A549 (cell line): ENCODE data around the gene CLSTN2. TPM values are rescaled to one million over a fixed set of nuclear protein-coding genes. Genes with fewer than 3 reads are reported as not detected.

Source experiments
- ATAC-seq, 2 experiments: fragments of 200-7000 bp in 1 of 2; fragments of >200 bp in 1 of 2; cut with Nextera tagmentation in 1 of 2; cut with Tn5 transposase in 1 of 2; 3 replicates each; pipeline versions ENCODE4 v1.8.0 to v1.9.1; 2018 to 2020; ENCODE audit warnings: mild to moderate bottlenecking in 1 of 2, moderate library complexity in 1 of 2
- CTCF ChIA-PET: fragments of 300-600 bp; sonication (Branson Sonifier 250); formaldehyde crosslinking; extraction: SDS; loops from one replicate; lab custom pipeline; 2021; ENCODE audit warnings: antibody characterized with exemption, inconsistent platforms; lab: Yijun Ruan, JAX
- POLR2A ChIA-PET: fragments of 350-600 bp; formaldehyde crosslinking; extraction: SDS; loops from one replicate; lab custom pipeline; 2021; ENCODE audit warnings: antibody characterized with exemption, inconsistent platforms; lab: Yijun Ruan, JAX
- DNase-seq, 2 experiments: peaks; one replicate each; pipeline versions ENCODE4 v3.0.0 to v3.0.0-alpha.2; 2011 to 2016; ENCODE audit warnings: low read depth in 1 of 2, low spot score in 1 of 2
- FAIRE-seq: peaks from 2 replicates; lab custom pipeline; 2011; peaks lifted over from hg19 to GRCh38; lab: Jason Lieb, UNC
- H3K27ac ChIP-seq, 2 experiments: fragments of >200 bp; sonication (Bioruptor Twin); formaldehyde crosslinking; 3 replicates each; pipeline ENCODE4 v1.5.1; 2016 to 2017
- H3K4me1 ChIP-seq: fragments of >200 bp; sonication (Bioruptor Twin); formaldehyde crosslinking; 3 replicates; pipeline ENCODE4 v1.6.1; 2016
- H3K4me2 ChIP-seq: fragments of >200 bp; sonication (Bioruptor Twin); formaldehyde crosslinking; 3 replicates; pipeline ENCODE4 v1.6.1; 2016
- H3K4me3 ChIP-seq: fragments of >200 bp; sonication (Bioruptor Twin); formaldehyde crosslinking; 3 replicates; pipeline ENCODE4 v1.5.1; 2016
- H3K9me3 ChIP-seq: fragments of >200 bp; sonication (Bioruptor Twin); formaldehyde crosslinking; 3 replicates; pipeline ENCODE4 v1.6.1; 2016
- ATOH8 ChIP-seq: fragments of 250-450 bp; sonication (Bioruptor Pico); IDR thresholded peaks from 2 replicates; pipeline ENCODE4 v1.5.0; 2020; ENCODE audit warnings: low read depth, mild to moderate bottlenecking, moderate library complexity
- CBX2 ChIP-seq: fragments of 200-600 bp; sonication (generic); IDR thresholded peaks from 2 replicates; pipeline ENCODE4 v1.6.1; 2016; ENCODE audit warnings: low read depth, mild to moderate bottlenecking, borderline replicate concordance
- CEBPB ChIP-seq, 2 experiments: fragments of >200 bp in 1 of 2; sonication (Bioruptor Twin) in 1 of 2; formaldehyde crosslinking in 1 of 2; IDR thresholded peaks; 2 replicates each; pipeline ENCODE4 v1.6.1; 2012 to 2016
- CHD2 ChIP-seq: fragments of 150-350 bp; IDR thresholded peaks from 2 replicates; pipeline ENCODE4 v1.6.1; 2014; ENCODE audit warnings: low read length; ENCODE audit not compliant: partially characterized antibody
- EHMT2 ChIP-seq: fragments of 200-600 bp; sonication (generic); IDR thresholded peaks from 2 replicates; pipeline ENCODE4 v1.6.1; 2016; ENCODE audit warnings: antibody characterized with exemption, low read depth, mild to moderate bottlenecking, moderate library complexity
- ELK1 ChIP-seq: fragments of 150-350 bp; IDR thresholded peaks from 2 replicates; pipeline ENCODE4 v1.6.1; 2014; ENCODE audit warnings: low read depth, mild to moderate bottlenecking, low read length
- ESRRA ChIP-seq: fragments of 150-350 bp; IDR thresholded peaks from 2 replicates; pipeline ENCODE4 v1.6.1; 2014; ENCODE audit warnings: mild to moderate bottlenecking, low read length, borderline replicate concordance
- FOXS1 ChIP-seq: fragments of 250-450 bp; sonication (Bioruptor Pico); IDR thresholded peaks from 2 replicates; pipeline ENCODE4 v1.5.0; 2020; ENCODE audit warnings: mild to moderate bottlenecking, moderate library complexity
- HDAC2 ChIP-seq: fragments of 200-600 bp; sonication (generic); IDR thresholded peaks from 2 replicates; pipeline ENCODE4 v1.6.1; 2016
- HES2 ChIP-seq: fragments of >200 bp; sonication (Bioruptor Twin); formaldehyde crosslinking; IDR thresholded peaks from 2 replicates; pipeline ENCODE4 v1.6.1; 2016
- HOXB13 ChIP-seq: fragments of 250-450 bp; sonication (Bioruptor Pico); IDR thresholded peaks from 2 replicates; pipeline ENCODE4 v1.5.0; 2020; ENCODE audit warnings: low read depth, mild to moderate bottlenecking, moderate library complexity
- HOXB5 ChIP-seq: fragments of 250-450 bp; sonication (Bioruptor Pico); IDR thresholded peaks from 2 replicates; pipeline ENCODE4 v1.5.0; 2020; ENCODE audit warnings: mild to moderate bottlenecking, moderate library complexity
- JUNB ChIP-seq: fragments of >200 bp; sonication (Bioruptor Twin); formaldehyde crosslinking; IDR thresholded peaks from 2 replicates; pipeline ENCODE4 v1.6.1; 2016
- KDM1A ChIP-seq: fragments of 200-600 bp; sonication (generic); IDR thresholded peaks from 2 replicates; pipeline ENCODE4 v1.6.1; 2016; ENCODE audit warnings: low read depth, mild to moderate bottlenecking
- MAFK ChIP-seq: fragments of 450-650 bp; IDR thresholded peaks from 2 replicates; pipeline ENCODE4 v1.6.1; 2014; ENCODE audit not compliant: partially characterized antibody
- ZSCAN20 ChIP-seq: fragments of 250-450 bp; sonication (Bioruptor Pico); IDR thresholded peaks from 2 replicates; pipeline ENCODE4 v1.8.0; 2022; ENCODE audit warnings: mild to moderate bottlenecking, moderate library complexity
- WGBS: methylation state at CpG from one replicate; pipeline ENCODE4 v1.1.6; 2017; ENCODE audit errors: missing lambda C conversion rate; 5-methylcytosine and 5-hydroxymethylcytosine counted together
- polyA plus RNA-seq, 4 experiments: library from polyadenylated mRNA; depleted of rRNA in 3 of 4; stranded (reverse); fragments of >200 nt; fragmentation: RNase III in 1 of 4; extraction: RNeasy Plus Mini Kit Qiagen cat#74134 plus additional on column Dnase treatment in 1 of 4; gene quantifications; 2 replicates in 3 of 4; 3 replicates in 1 of 4; pipeline ENCODE4 v1.2.3, GENCODE V29; 2011 to 2017
- TF ChIP-seq, protein P1 (sequence below): fragments of >200 bp; sonication (Bioruptor Twin); formaldehyde crosslinking; IDR thresholded peaks from 3 replicates; pipeline ENCODE4 v1.6.1; 2016

The CLSTN2 gene
- polyA plus RNA-seq, 2 of the 4 experiments (the other 2 are of a cell fraction), result 0.03 to 0.04 TPM

- POLR2A ChIA-PET, result no interaction called here
- ATAC-seq (no peak), FAIRE-seq (no peak), DNase-seq (no peak)
- H3K27ac ChIP-seq, result no peak overlapping the region
- no peaks in the 10 kb centered on the region for H3K4me1 ChIP-seq
- TF ChIP-seq CEBPB (IDR thresholded peaks at IDR 0.05) (no peak), HDAC2 (no peak), KDM1A (no peak), CHD2 (no peak), FOXS1 (CRISPR knock-in tag) (no peak), ZSCAN20 (CRISPR knock-in tag) (no peak), CBX2 (no peak), HOXB13 (CRISPR knock-in tag) (no peak)
- TF ChIP-seq, protein P1, sequence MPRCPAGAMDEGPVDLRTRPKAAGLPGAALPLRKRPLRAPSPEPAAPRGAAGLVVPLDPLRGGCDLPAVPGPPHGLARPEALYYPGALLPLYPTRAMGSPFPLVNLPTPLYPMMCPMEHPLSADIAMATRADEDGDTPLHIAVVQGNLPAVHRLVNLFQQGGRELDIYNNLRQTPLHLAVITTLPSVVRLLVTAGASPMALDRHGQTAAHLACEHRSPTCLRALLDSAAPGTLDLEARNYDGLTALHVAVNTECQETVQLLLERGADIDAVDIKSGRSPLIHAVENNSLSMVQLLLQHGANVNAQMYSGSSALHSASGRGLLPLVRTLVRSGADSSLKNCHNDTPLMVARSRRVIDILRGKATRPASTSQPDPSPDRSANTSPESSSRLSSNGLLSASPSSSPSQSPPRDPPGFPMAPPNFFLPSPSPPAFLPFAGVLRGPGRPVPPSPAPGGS, result no peak
- TF ChIP-seq, all 56 proteins: peak for 0
- Histone ChIP-seq H3K4me3 (no peak overlapping the region), H3K9me3 (no peaks in the 10 kb centered on the region), H3K4me2 (no peak overlapping the region)
- 7% methylated on average over 5 of the region's 5 CpGs for WGBS
- CTCF ChIA-PET, result no interaction called here
Measured at GRCh38 chr3:140151321-140151720, 216.3 kb downstream of the CLSTN2 start.

DNA sequence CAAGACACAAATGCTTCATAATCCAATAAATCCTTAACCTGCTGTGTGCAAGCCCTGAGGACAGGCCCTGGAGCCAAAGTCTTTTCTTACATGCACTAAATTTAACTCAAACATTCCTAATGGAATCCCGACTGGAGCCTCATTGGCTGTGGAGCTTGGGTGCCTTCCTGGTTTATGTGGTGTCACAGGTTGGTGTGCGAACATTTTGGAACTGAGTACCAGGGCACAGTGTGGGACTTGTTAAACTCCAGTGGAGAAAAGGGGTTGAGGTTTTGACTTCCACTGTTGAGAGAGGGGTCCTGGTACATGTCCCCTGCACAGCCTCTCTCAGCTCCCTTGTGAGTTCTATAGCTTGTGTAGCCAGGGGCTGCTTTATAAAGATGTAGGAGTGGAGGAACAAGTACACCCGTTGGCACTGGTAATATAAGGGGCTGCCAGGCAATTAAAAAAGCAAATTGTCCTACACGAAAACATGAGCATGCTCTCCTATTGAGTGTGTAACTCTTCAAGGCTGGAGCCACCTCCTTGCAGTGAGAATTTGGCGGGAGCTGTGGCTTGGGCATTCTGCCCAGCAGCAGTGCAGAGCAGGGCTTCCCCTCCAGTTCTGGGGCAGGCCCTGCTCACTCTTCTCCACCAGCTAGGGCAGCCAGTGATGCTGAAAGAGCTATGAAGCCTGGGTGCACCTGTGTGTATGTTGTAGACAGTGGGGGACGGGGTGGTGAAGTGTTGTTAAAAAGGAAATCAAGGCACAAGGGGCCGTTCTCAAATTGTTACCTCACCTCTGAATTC, 218.1 kb downstream of the CLSTN2 start:
- Histone ChIP-seq H3K4me1 (no peaks in the 10 kb centered on the region), H3K4me2 (no peak overlapping the region), H3K27ac (no peak overlapping the region), H3K4me3 (no peak overlapping the region), H3K9me3 (no peaks in the 10 kb centered on the region)
- ATAC-seq (no peak), FAIRE-seq (no peak), DNase-seq (no peak)
- POLR2A ChIA-PET, result no interaction called here
- no peak for TF ChIP-seq EHMT2
- no peak for TF ChIP-seq ATOH8 (CRISPR knock-in tag)
- no peak for TF ChIP-seq ELK1
- TF ChIP-seq HOXB5, result no peak
- TF ChIP-seq CEBPB (IDR thresholded peaks at IDR 0.05), result no peak
- TF ChIP-seq JUNB, result no peak
- no peak for TF ChIP-seq ZSCAN20 (CRISPR knock-in tag)
- CTCF ChIA-PET, result interaction anchor here (1.2 to 2.2 kb wide), 2 partner anchors 10 to 96 kb away, joined by 3 to 5 read pairs; no protein-coding TSS in a partner anchor
- 23% methylated on average over 7 of the region's 7 CpGs for WGBS

DNA sequence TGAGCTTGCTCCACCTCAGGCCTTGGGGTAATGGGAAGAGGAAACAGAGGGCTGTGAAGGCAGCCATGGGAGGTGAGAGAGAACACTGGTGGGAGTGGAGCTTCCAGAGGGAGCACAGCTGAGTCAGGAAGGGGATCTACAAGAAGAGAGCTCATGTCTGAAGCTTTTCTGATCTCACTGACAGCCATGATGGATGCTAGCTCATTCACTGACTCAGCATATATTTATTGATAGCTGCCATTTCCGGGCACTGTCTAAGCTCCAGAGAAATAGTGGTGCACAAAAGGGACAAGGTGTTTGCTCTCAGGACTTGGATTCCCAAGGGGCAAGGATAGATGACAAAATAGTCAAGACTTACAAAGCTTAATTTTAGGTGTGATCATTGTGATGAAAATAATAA, 218.8 kb downstream of the CLSTN2 start:
- Histone ChIP-seq H3K9me3 (no peaks in the 10 kb centered on the region), H3K27ac (no peak overlapping the region), H3K4me1 (no peaks in the 10 kb centered on the region), H3K4me3 (no peak overlapping the region), H3K4me2 (no peak overlapping the region)
- ATAC-seq (no peak), FAIRE-seq (no peak), DNase-seq (no peak)
- CTCF ChIA-PET, result interaction anchor here (0.6 to 2.2 kb wide), 3 partner anchors 10 to 202 kb away, joined by 3 to 5 read pairs (median 3); no protein-coding TSS in a partner anchor
- TF ChIP-seq, protein P1, result no peak
- TF ChIP-seq HES2 (no peak), ESRRA (no peak), MAFK (peak; percentile 72)
- POLR2A ChIA-PET, result no interaction called here
- WGBS, result 8% methylated on average over 1 of the region's 1 CpG
